GM18873 (cell line): ENCODE results near the gene HEBP2.

Source experiments
- ATAC-seq: cut with Tn5 transposase; IDR thresholded peaks from one replicate; pipeline ENCODE4 v1.9.1; 2021; ENCODE audit warnings: mild to moderate bottlenecking, moderate library complexity, moderate number of reproducible peaks; ENCODE audit not compliant: unreplicated experiment, low FRiP score

Gene HEBP2

GRCh38 chr6:138396709-138397108 is 7.3 kb upstream of the HEBP2 start:
- ATAC-seq, result no peak

DNA sequence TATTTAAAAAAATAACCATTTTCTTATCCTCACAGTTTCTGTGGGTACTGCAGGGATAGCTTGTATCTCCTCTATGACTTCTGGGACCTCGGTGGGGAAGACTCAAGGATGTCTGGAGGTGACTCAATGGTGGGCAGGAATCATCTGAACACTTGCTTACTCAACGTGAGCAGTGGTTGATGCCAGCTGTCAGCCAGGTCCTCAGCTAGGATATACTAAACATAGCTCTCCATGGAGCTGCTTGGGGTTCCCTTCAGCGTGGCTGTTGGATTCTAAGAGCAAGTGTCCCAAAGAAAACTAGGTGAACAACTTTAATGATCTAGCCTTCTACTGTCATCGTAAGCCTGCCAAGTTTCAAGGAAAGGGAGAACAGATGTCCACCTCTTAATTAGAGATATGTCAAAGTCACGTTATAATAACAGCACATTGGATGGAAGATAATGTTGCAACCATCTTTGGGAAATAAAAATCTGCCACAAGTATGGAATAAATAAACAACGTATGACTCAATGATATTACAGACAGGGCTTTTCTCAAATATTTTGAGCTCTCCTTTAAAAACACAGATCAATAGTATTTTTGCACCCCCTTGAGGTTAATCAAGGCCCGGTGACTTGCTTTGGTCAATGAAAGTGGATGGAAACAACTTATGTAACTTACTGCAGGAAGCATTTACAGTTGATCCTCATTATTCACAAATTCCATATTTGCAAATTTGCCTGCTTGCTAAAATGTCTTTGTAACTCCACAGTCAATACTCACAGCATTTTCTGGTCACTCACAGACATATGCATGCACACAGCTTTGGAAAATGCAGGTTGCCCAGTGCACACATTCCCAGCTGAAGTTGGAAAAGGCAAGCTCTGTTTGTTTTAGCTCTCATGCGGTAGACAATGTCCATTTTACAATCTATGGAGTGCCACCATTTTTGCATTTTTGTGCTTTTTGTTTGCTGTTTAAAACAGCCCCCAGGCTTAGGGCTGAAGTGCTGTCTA is 6.6 kb upstream of the HEBP2 start:
- ATAC-seq, result no peak

- ATAC-seq, result no peak
Observed at GRCh38 chr6:138400326-138400725, 3.7 kb upstream of the HEBP2 start.

DNA sequence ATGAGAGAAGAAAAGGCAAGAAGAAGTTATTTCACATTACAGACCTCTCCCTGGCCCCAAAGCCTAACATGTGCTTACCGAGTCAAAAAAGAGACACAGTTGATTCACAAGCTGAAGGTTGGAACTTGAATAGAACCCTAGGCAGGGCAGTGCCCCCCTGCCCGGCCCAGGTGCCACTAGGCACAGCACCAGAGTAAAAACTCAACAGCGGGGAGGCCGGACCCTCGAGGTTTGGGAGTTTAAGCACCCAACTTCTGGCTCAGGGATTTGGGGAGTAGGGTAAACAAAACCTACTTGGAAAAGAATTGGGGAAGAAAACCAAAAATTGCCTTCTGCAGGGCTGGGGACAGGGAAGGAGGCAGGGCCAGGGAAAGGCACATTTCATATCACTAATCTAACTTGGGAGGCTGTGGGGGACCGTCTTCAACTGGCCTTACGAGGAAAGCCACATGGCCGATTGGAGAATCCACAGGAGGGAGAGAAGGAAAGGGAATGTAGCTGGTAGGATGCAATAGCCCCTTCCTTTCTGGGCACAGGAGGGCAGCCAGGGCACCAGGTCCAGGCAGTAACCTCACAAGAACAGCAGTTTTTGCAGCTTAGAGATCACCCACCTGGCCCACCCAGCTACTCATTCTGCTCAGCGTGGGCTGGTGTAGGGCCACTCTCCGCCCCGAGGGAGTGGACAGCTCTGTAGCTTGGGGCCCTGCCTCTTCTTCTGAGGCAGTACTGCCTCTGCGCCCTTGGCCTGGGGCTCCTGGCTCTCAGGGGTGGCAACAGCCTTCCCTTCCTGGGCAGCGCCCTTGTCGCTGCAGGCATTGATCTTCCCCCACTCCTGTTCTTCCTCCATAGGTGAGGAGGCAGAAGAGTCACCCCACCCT is 1.8 kb upstream of the HEBP2 start:
- no peak for ATAC-seq

DNA sequence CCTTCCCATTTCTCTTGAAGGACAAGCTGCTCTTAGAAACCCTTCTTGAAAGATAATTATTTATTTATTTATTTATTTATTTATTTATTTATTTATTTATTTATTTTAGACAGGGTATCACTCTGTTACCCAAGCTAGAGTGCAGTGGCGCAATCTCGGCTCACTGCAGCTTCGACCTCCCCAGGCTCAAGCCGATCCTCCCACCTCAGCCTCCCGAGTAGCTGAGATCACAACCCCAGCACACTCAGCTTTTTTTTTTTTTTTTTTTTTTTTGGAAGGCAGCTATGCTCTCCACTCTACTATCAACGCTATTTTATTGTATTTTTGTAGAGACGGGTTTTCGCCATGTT is 1.2 kb upstream of the HEBP2 start:
- ATAC-seq, result no peak

GRCh38 chr6:138403324-138403800 is 661 bp upstream of the HEBP2 start:
- no peak for ATAC-seq

DNA sequence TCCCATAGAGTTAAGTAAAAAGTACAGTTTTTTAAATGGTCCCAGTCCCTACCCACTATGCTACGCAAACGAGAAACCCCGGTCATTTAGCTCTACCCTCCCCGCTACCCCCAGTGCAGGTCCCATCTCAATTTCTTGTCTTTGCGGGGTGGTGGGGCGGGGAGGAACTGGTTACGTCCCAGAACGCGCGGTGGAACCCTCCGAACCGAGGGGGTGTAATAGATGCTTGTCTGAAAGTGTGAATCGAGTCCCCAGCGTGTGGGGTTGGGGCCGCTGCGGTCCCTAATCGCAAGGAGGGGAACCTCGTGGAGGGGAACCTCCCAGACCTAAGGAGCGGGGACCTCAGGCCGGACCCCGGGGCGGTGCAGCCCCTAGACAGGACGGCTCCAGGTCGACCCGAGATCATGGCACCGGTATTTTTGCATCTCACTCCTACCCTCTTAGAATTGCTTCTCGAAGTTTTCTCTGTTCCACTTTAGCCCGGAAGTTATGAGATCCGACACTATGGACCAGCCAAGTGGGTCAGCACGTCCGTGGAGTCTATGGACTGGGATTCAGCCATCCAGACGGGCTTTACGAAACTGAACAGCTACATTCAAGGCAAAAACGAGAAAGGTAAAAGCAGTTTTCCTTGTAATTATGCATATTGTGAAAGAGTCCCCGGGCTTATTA is 779 bp downstream of the HEBP2 start:
- ATAC-seq, result no peak

DNA sequence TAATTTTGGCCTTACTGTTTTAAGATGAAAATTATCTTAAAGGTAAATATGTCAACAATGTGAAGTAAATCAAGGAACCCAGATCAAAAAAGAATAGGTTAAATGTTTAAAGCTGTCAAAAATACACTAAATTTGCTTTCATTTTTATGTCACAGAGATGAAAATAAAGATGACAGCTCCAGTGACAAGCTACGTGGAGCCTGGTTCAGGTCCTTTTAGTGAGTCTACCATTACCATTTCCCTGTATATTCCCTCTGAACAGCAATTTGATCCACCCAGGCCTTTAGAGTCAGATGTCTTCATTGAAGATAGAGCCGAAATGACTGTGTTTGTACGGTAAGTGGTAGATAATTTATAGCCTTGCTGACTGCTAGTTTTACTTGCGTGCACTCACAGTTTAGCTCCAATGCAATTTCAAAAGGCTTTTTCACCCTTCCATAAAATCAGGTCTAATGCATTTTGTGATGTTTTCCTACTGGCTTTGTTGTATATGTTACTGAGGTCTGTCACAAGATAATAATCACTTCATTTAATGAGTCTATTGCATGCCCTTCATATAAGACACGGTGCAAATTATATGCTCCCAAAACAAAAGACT is 1.9 kb downstream of the HEBP2 start:
- ATAC-seq, result no peak

- no peak for ATAC-seq
Observed at GRCh38 chr6:138406443-138406842, 2.4 kb downstream of the HEBP2 start.

GRCh38 chr6:138410048-138410735 is 6.2 kb downstream of the HEBP2 start:
- ATAC-seq, result no peak

DNA sequence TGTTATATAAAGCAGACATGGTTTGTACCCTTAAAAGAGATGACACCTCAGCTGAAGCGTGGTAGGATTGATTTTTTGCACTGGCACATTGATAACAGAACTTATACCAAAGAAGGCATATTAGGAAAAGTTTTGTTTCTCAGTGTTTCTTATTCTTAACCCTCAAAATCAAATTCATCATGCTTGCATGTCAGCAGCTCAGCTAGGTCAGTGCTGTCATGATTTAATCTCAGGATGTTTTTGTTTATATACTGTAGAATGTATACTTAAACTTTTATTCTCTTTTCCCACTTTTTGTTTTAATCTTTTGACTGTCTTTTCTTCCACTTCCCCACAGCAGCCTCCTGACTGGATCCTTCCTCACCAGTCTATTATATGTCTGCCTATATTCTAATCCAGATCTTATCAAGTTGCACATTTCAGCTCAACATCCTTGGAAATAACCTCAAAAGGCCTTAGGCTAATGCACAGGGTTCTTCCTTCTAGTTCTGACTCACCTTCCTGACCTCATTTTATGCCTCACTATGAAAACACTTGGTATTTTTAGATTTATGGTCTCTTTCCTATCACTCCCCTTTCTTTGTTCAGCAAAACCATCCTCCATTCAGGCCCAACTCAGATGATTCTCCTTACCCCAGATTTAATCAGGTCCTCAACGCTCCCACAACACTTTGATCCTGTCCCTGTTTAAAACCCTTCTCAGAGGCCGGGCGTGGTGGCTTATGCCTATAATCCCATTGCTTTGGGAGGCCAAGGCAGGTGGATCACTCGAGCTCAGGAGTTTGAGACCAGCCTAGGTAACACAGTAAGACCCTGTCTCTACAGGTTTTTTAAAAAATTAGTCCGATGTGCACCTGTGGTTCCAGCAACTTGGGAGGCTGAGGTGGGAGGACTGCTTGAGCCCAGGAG is 7.2 kb downstream of the HEBP2 start:
- ATAC-seq, result no peak

DNA sequence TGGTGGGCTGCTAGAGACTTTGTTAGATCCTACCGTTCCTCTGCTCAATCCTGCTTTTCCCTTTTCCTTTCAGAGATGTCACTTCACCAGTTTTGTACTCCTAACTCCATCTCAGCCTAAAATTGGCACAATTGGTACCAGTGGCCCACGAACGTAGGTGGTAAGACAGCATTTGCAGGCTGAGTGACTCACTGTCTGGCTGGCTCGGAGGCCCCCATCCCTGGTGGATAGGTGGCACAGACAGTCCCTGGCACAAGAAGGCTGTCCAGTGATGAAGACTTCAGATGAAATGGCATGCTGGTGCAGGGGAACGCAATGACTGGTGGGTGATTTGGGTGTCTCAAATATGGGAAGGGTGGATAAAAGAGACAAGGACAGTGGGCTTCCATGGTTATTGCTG is 11.1 kb downstream of the HEBP2 start:
- no peak for ATAC-seq

- no peak for ATAC-seq
Observed at GRCh38 chr6:138416206-138416605, 12.2 kb downstream of the HEBP2 start.

DNA sequence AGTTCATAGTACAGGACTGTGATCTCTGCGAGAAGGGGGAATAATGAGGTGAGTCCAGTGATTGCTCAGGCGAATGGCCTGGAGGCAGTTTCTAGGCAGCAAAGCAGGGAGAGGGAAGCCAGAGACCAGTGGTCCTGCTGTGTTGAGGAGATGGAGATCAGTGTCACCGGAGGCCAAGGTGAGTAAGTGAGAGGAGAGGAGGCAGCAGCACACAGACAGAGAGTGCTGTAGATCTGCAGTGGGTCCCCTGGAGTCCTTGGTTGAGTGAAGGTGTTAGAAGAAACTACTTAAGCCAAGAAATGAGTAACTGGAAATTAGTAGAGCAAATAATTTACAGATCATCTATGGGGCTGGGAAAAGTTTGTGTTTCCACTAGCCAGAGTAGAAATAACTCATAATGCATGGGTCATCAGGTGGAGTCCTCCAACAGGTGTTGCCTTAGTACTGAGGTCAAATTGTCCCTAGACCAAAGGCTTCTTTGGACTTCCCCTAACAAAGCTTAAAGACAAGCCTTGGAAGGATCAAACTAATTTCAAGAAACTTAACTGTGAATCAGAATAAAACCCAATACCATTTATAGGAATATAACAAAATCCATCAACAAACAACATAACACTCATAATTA is 13.6 kb downstream of the HEBP2 start:
- ATAC-seq, result no peak

GRCh38 chr6:138418118-138418742 is 14.2 kb downstream of the HEBP2 start:
- no peak for ATAC-seq

DNA sequence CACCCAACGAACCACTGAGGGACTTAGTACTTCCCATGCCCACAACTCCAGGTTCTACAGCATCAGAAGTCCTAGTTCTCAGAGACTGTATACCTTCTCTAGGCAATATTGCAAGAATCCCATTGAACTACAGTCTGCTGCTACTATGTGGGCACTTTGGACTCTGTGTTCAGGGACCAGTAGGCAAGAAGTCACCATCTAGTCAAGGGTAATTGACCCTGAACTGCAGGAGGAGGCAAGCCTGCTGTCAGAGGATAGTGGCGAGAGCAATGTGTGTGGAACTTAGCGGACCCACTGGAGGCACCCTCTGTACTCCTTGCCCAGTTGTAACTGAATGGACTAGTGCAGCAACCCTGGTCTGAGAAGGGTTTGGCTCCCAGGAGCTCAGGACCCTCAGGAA is 15.7 kb downstream of the HEBP2 start:
- ATAC-seq, result no peak

DNA sequence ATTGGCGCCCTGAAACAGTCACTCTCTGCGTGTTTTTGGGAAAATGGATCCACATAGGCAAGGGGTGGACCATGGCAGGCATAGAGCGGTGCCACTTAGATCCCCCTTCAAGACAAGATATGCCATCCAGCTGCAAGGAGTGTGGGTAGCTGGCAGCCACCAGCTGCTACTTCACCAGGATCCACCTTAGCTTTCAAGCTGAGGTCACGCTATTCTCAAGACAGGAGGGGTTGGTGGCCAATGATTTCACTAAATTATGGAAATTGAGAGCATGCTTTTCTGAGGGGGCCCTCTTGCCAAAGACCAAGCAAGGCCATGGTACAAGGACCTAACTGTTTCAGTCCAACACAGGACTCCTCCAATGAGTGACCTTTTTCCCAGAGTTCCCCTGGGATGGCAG is 16.3 kb downstream of the HEBP2 start:
- no peak for ATAC-seq

GRCh38 chr6:138421089-138421488 is 17.1 kb downstream of the HEBP2 start:
- no peak for ATAC-seq
